Articular chondrocyte of knee joint (primary cell): Measurements from ENCODE around the gene SERF2. TPM values are rescaled to one million over a fixed set of nuclear protein-coding genes. Genes with fewer than 3 reads are reported as not detected.

ENCODE experiments used
- small RNA-seq: library from RNA; depleted of rRNA; stranded (forward); fragments of <200 nt; gene quantifications from one replicate; pipeline ENCODE3, GENCODE V24; 2012
- total RNA-seq: library from RNA; depleted of rRNA; stranded (reverse); fragments of >200 nt; gene quantifications from 2 replicates; pipeline ENCODE4 v1.2.3, GENCODE V29; 2012

Gene SERF2
- total RNA-seq = 291 and 610 TPM in 2 replicates

DNA sequence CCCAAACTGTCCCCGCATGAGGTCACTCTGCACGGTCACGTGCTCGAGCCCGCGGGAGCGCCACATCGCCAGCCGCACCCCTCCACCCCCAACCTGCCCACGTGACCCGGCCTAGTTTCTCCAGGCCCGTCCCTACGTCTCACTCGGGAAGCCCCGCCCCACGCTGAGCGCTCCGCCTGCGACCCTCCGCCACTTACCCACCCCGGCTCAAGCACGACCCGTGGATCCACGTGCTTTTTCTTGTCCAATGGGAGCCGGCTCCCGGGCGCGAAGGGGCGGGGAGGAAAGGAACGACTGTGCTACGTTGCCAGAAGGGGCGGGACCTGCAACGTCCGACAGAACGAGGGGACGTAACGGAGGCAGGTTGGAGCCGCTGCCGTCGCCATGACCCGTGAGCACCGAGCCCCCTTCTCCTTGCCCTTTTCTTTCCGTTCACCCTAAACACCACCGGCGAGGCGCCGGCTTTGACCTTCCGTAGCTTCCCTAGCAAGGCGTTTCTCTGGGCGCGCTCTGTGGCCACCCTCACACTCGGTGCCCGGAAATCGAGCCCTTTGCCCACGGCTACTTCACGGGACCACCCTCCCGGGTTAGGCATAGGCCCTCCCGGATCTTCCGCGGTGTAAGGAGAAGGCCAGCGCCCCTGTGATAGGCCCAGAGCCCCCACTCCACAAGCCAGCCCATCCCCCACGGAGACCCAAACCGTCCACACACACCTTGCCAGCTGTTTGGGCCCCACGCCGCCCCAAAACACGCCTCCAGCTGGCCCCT is at the start of gene SERF2:
SERF2 (plus strand) TSS at position 328 of the 768 bp plus-strand sequence; CDS start at position 385, 57 bp downstream.

DNA sequence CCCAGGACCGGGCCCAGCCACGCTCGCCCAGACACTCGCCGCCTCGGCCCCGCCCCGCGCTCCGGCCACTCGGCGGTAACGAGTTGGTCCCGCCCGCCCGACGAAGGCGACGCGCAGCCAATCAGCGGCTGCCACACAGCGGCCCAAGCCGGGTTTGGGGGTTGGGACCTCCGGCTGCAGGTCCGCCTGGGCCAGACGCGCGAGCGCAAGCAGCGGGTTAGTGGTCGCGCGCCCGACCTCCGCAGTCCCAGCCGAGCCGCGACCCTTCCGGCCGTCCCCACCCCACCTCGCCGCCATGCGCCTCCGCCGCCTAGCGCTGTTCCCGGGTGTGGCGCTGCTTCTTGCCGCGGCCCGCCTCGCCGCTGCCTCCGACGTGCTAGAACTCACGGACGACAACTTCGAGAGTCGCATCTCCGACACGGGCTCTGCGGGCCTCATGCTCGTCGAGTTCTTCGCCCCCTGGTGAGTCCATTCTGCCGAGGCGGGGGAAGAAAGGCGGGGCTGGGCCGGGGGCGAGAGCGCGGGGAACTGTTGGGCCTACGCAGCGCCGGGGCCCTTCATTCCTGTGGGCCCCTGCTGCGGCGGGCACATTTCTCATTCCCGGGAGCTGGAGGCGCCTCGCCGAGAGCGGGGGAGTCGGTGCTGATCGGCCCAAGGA is 45.7 kb upstream of the SERF2 start, which contains the start of gene PDIA3:
PDIA3 (plus strand) TSS at position 194 of the 658 bp plus-strand sequence; CDS start at position 296, 102 bp downstream.

GRCh38 chr15:43776718-43777266 is 15.3 kb upstream of the SERF2 start, which contains the start of gene ELL3:
Gene ELL3, minus strand, starts transcription at chr15:43776966. Its CDS starts 65 bp downstream, at chr15:43776901.

GRCh38 chr15:43799945-43800285 is 7.8 kb downstream of the SERF2 start, which contains the start of gene SERINC4:
Gene SERINC4, minus strand, starts transcription at chr15:43800220. Its CDS starts 234 bp downstream, at chr15:43799986.

GRCh38 chr15:43800286-43801141 is 8.4 kb downstream of the SERF2 start, which contains the start of gene HYPK:
Gene HYPK, plus strand, starts transcription at chr15:43800599. Its CDS starts 24 bp downstream, at chr15:43800623.

DNA sequence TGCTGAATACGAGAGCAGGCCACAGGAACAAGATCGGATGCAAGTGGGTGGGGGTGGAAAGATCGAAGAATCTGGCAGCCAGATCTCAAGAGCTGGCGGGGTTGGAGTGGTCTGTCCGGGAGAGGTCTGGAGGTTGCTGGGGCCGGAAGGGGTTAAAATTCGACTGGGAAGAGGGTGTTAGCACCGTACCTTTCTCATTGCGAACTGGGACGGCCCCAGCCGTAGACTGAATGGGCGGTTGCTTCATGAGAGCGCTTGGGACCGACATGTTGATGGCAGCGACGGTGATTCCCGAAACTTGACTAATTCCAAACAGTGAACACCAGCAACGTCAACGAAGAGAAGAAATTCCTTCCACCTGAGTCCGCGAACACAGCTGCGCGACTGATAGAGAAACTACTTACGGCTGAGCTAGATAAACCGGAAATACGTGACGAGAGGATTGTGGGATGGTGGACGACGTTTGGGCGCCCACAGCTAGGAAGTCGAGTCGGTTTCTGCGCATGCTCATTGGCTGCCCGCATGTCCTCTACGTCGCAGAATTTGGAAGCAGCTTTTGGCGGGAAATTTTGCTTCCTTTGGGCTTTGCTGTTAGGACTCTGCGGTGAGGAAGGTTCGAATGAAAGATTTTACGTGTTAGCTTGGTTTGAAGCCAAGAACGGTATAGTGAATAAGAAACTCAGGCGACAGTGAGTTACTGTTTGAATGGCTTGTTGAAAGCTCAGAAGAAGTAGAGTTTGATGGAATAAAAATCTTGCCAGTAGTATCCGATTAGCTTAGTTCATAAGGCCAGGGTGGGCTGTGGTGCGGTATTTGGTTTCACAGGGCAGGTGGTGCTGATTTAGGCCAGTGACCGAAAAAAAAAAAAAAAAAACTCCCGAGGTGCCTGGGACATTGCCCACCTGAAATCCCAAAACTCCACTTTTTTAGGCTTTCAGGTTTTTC is 32.5 kb downstream of the SERF2 start, which contains the start of gene MFAP1:
MFAP1 (minus strand) TSS at position 389 of the 945 bp plus-strand sequence; CDS start at position 268, 121 bp downstream.

DNA sequence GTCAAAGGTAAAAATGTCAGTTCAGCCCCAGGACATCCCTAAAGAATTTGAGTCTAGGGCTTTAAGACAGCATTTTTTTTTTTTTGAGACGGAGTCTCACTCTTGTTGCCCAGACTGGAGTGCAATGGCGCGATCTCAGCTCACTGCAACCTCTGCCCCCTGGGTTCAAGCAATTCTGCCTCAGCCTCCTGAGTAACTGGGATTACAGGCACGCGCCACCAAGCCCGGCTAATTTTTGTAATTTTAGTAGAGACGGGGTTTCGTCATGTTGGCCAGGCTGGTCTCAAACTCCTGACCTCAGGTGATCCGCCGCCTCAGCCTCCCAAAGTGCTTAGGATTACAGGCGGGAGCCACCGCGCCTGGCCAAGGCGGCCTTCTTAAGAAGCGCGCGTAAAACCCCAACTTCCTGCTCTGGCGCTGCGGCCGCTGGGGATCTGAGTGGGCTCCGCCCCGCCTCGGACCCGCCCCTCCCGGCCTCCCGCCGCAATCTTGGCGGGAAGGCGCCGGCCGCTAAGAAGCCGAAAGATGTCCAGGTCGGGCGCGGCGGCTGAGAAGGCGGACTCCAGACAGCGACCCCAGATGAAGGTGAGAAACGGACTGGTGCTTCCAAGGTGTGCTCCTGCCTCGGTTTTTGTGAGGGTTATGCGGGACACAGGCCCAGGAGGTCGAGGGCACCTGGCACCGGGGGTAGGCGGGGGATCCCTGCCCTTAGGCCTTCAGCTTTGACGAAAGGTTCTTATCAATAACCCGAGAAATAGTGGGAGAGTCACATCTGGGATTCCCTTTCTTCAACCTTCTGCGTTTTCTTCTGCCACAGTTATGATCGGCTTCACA is 34.6 kb downstream of the SERF2 start, which contains the start of gene WDR76:
WDR76 (plus strand) TSS at position 495 of the 834 bp plus-strand sequence; CDS start at position 526, 31 bp downstream.

Small RNAs within 50 kb of the gene (small RNA-seq; reads per million reads assigned to genes)
- gene MIR1282 = not detected

Other genes with a start within 250 kb of the SERF2 start
- gene PPIP5K1, start 202.1 kb upstream of the SERF2 start, total RNA-seq = 23.9 and 24.0 TPM in 2 replicates
- not detected in 2 replicates for gene CKMT1B, start 198.3 kb upstream of the SERF2 start, total RNA-seq
- gene STRC, start 173.5 kb upstream of the SERF2 start, total RNA-seq = 0.26 and 0.32 TPM in 2 replicates
- gene CATSPER2, start 143.5 kb upstream of the SERF2 start, total RNA-seq = 1.5 and 1.8 TPM in 2 replicates
- gene CKMT1A, start 98.5 kb upstream of the SERF2 start, total RNA-seq = not detected in 2 replicates
- 287 and 297 TPM in 2 replicates for gene PDIA3, start 45.9 kb upstream of the SERF2 start, total RNA-seq
- 3.1 and 6.6 TPM in 2 replicates for gene ELL3, start 15.4 kb upstream of the SERF2 start, total RNA-seq
- gene SERINC4, start 7.9 kb downstream of the SERF2 start, total RNA-seq = 0.13 TPM in 1 of 2 replicates, not detected in the other
- 5.5 and 10.7 TPM in 2 replicates for gene HYPK, start 8.3 kb downstream of the SERF2 start, total RNA-seq
- 23.9 and 32.3 TPM in 2 replicates for gene MFAP1, start 32.4 kb downstream of the SERF2 start, total RNA-seq
- 14.1 and 19.5 TPM in 2 replicates for gene WDR76, start 34.7 kb downstream of the SERF2 start, total RNA-seq